ENCODE measurements around the gene PARD3. TPM values are rescaled to one million over a fixed set of nuclear protein-coding genes. Genes with fewer than 3 reads are reported as not detected.

PARD3 gene
- total RNA-seq, 4 donors from 2014 or later: 42.6 to 63.6 (median 55.2) TPM

- WGBS, 2 donors: 94% methylated on average over 2 of the region's 2 CpGs
- H3K4me3 ChIP-seq: no peak overlapping the region
- peaks cover 0 to 12% (median 2%) of the 10 kb centered on the region in 4 donors for H3K4me1 ChIP-seq
- TF ChIP-seq EP300 (IDR thresholded peaks at IDR 0.05): no peak
- TF ChIP-seq CTCF (IDR thresholded peaks at IDR 0.05): no peak
- TF ChIP-seq POLR2A (IDR thresholded peaks at IDR 0.05): no peak
- no peaks in the 10 kb centered on the region for H3K36me3 ChIP-seq
- H3K9me3 ChIP-seq: no peaks in the 10 kb centered on the region
- no peak overlapping the region for H3K27ac ChIP-seq
- DNase-seq (ENCODE audit: low spot score in 2 of 2): no peak
- H3K27me3 ChIP-seq: no peaks in the 10 kb centered on the region
Observed at GRCh38 chr10:34477249-34477648, 337.8 kb downstream of the PARD3 start.

- peaks cover 0 to 12% (median 2%) of the 10 kb centered on the region in 4 donors for H3K4me1 ChIP-seq
- H3K36me3 ChIP-seq: no peaks in the 10 kb centered on the region
- no peak overlapping the region for H3K4me3 ChIP-seq
- no peaks in the 10 kb centered on the region for H3K27me3 ChIP-seq
- DNase-seq (ENCODE audit: low spot score in 2 of 2): no peak
- no peak overlapping the region for H3K27ac ChIP-seq
- no peak for TF ChIP-seq CTCF (IDR thresholded peaks at IDR 0.05)
- no peak for TF ChIP-seq POLR2A (IDR thresholded peaks at IDR 0.05)
- TF ChIP-seq EP300 (IDR thresholded peaks at IDR 0.05): no peak
- no peaks in the 10 kb centered on the region for H3K9me3 ChIP-seq
- WGBS, 2 donors: 95 to 96% methylated on average over 3 of the region's 3 CpGs
Observed at GRCh38 chr10:34476608-34477007, 338.5 kb downstream of the PARD3 start.

GRCh38 chr10:34475786-34476185 lies 339.3 kb downstream of the PARD3 start:
- H3K36me3 ChIP-seq: no peaks in the 10 kb centered on the region
- no peaks in the 10 kb centered on the region for H3K9me3 ChIP-seq
- 68 to 73% methylated on average over 5 of the region's 5 CpGs for WGBS, 2 donors
- no peak overlapping the region for H3K4me3 ChIP-seq
- peak overlapping the region in 2 of 4 donors; percentile 7 to 13 for H3K27ac ChIP-seq
- H3K4me1 ChIP-seq: peaks cover 0 to 12% (median 2%) of the 10 kb centered on the region in 4 donors
- DNase-seq (ENCODE audit: low spot score in 2 of 2): no peak
- TF ChIP-seq EP300 (IDR thresholded peaks at IDR 0.05) (no peak), POLR2A (IDR thresholded peaks at IDR 0.05) (no peak), CTCF (IDR thresholded peaks at IDR 0.05) (no peak)
- no peaks in the 10 kb centered on the region for H3K27me3 ChIP-seq

- 28 to 30% methylated on average over 2 of the region's 2 CpGs for WGBS, 2 donors
- peak overlapping the region in 1 of 4 donors; percentile 7 for H3K27ac ChIP-seq
- DNase-seq (ENCODE audit: low spot score in 2 of 2): no peak
Observed at GRCh38 chr10:34475274-34475646, 339.8 kb downstream of the PARD3 start.

More at GRCh38 chr10:34475274-34475646, 339.8 kb downstream of the PARD3 start:
- Histone ChIP-seq H3K9me3 (no peaks in the 10 kb centered on the region), H3K4me3 (no peak overlapping the region), H3K36me3 (no peaks in the 10 kb centered on the region), H3K4me1 (peaks cover 0 to 12% (median 2%) of the 10 kb centered on the region in 4 donors), H3K27me3 (no peaks in the 10 kb centered on the region)
- TF ChIP-seq CTCF (IDR thresholded peaks at IDR 0.05): no peak
- no peak for TF ChIP-seq POLR2A (IDR thresholded peaks at IDR 0.05)
- TF ChIP-seq EP300 (IDR thresholded peaks at IDR 0.05): no peak
